DOHH2 (cell line): ENCODE measurements around the gene COL5A3.

Experiments
- H3F3A ChIP-seq: fragments of 200-600 bp; sonication (generic), shearing (Covaris generic); 2 replicates; pipeline ENCODE4 v1.6.0; 2016; ENCODE audit warnings: antibody characterized with exemption, mild to moderate bottlenecking; ENCODE audit not compliant: control insufficient read depth, insufficient read depth
- H3K27ac ChIP-seq: fragments of 200-600 bp; sonication (generic); 2 replicates; pipeline ENCODE4 v1.5.1; 2014; ENCODE audit warnings: low read depth, mild to moderate bottlenecking, low read length, moderate library complexity
- H3K27me3 ChIP-seq: fragments of 200-600 bp; sonication (generic); 2 replicates; pipeline ENCODE4 v1.6.1; 2014; ENCODE audit warnings: mild to moderate bottlenecking, low read length, mixed read lengths; ENCODE audit not compliant: control insufficient read depth
- H3K36me3 ChIP-seq: fragments of 200-600 bp; sonication (generic); 2 replicates; pipeline ENCODE4 v1.6.1; 2014; ENCODE audit warnings: mild to moderate bottlenecking, low read length, moderate library complexity, mixed read lengths; ENCODE audit not compliant: control insufficient read depth
- H3K4me1 ChIP-seq: fragments of 200-600 bp; sonication (generic); 2 replicates; pipeline ENCODE4 v1.6.1; 2014; ENCODE audit warnings: mild to moderate bottlenecking, low read length, mixed read lengths; ENCODE audit not compliant: control insufficient read depth
- H3K4me2 ChIP-seq: fragments of 200-600 bp; sonication (generic); 2 replicates; pipeline ENCODE4 v1.6.0; 2014; ENCODE audit warnings: mild to moderate bottlenecking, low read length, moderate library complexity
- H3K4me3 ChIP-seq: fragments of 200-600 bp; sonication (generic); 2 replicates; pipeline ENCODE4 v1.5.1; 2014; ENCODE audit warnings: mild to moderate bottlenecking, low read length, mixed read lengths
- H3K79me2 ChIP-seq: fragments of 200-600 bp; sonication (generic); 2 replicates; pipeline ENCODE4 v1.6.1; 2014; ENCODE audit warnings: mild to moderate bottlenecking, low read length, mixed read lengths; ENCODE audit not compliant: control insufficient read depth
- H3K9me2 ChIP-seq: fragments of 200-600 bp; sonication (generic); replicated peaks from 2 replicates; pipeline ENCODE4 v1.6.1; 2014; ENCODE audit warnings: mild to moderate bottlenecking, low read length, mixed read lengths; ENCODE audit not compliant: control insufficient read depth
- H3K9me3 ChIP-seq: fragments of 200-600 bp; sonication (generic); 2 replicates; pipeline ENCODE4 v1.6.1; 2014; ENCODE audit warnings: antibody characterized with exemption, low read length, mixed read lengths; ENCODE audit not compliant: control insufficient read depth, insufficient read depth
- H4K20me1 ChIP-seq: fragments of 200-600 bp; sonication (generic); 2 replicates; pipeline ENCODE4 v1.6.0; 2014; ENCODE audit warnings: low read depth, mild to moderate bottlenecking, antibody characterized with exemption, low read length, moderate library complexity; ENCODE audit not compliant: control insufficient read depth, insufficient read depth
- CTCF ChIP-seq: fragments of 200-600 bp; sonication (generic); IDR thresholded peaks from one replicate; pipeline ENCODE4 v1.5.1; 2014; ENCODE audit warnings: antibody characterized with exemption, mild to moderate bottlenecking, low read depth, low read length; ENCODE audit not compliant: poor library complexity, severe bottlenecking
- EZH2phosphoT487 ChIP-seq: fragments of 200-600 bp; sonication (generic); IDR thresholded peaks from 2 replicates; pipeline ENCODE4 v1.6.1; 2017; ENCODE audit warnings: borderline replicate concordance, mild to moderate bottlenecking, antibody characterized with exemption, low read length, moderate library complexity, mixed read lengths

Gene COL5A3

GRCh38 chr19:10006752-10007323, 3.5 kb downstream of the COL5A3 start:
- no peak overlapping the region for H3K27ac ChIP-seq
- no peaks in the 10 kb centered on the region for H3K9me2 ChIP-seq
- H3F3A ChIP-seq, result no peaks in the 10 kb centered on the region
- H3K4me1 ChIP-seq, result peaks cover 5% of the 10 kb centered on the region
- H3K4me2 ChIP-seq, result no peak overlapping the region
- TF ChIP-seq CTCF (no peak), EZH2phosphoT487 (no peak)
- no peaks in the 10 kb centered on the region for H4K20me1 ChIP-seq
- peaks cover 7% of the 10 kb centered on the region; the same call in 1 of the 2 replicates for H3K27me3 ChIP-seq
- H3K79me2 ChIP-seq, result no peaks in the 10 kb centered on the region
- no peak overlapping the region for H3K4me3 ChIP-seq
- no peaks in the 10 kb centered on the region for H3K9me3 ChIP-seq
- no peaks in the 10 kb centered on the region for H3K36me3 ChIP-seq

- Histone ChIP-seq H3K4me1 (peaks cover 5% of the 10 kb centered on the region), H3K4me2 (no peak overlapping the region), H4K20me1 (no peaks in the 10 kb centered on the region), H3K27ac (no peak overlapping the region), H3F3A (no peaks in the 10 kb centered on the region), H3K36me3 (no peaks in the 10 kb centered on the region), H3K79me2 (no peaks in the 10 kb centered on the region), H3K4me3 (no peak overlapping the region), H3K9me3 (no peaks in the 10 kb centered on the region), H3K9me2 (no peaks in the 10 kb centered on the region), H3K27me3 (peaks cover 7% of the 10 kb centered on the region; the same call in 1 of the 2 replicates)
- TF ChIP-seq EZH2phosphoT487, result no peak
Measured at GRCh38 chr19:10006335-10006708, 4.0 kb downstream of the COL5A3 start.

- no peaks in the 10 kb centered on the region for H3K36me3 ChIP-seq
- H4K20me1 ChIP-seq, result no peaks in the 10 kb centered on the region
- TF ChIP-seq EZH2phosphoT487 (no peak), CTCF (no peak)
- H3K27ac ChIP-seq, result no peak overlapping the region
- peaks cover 5% of the 10 kb centered on the region for H3K4me1 ChIP-seq
- no peaks in the 10 kb centered on the region for H3K9me3 ChIP-seq
- H3K4me2 ChIP-seq, result no peak overlapping the region
- H3K9me2 ChIP-seq, result no peaks in the 10 kb centered on the region
- H3K79me2 ChIP-seq, result no peaks in the 10 kb centered on the region
- H3F3A ChIP-seq, result no peaks in the 10 kb centered on the region
- no peak overlapping the region for H3K4me3 ChIP-seq
- peaks cover 7% of the 10 kb centered on the region; the same call in 1 of the 2 replicates for H3K27me3 ChIP-seq
Measured at GRCh38 chr19:10005632-10006334, 4.5 kb downstream of the COL5A3 start.

- Histone ChIP-seq H3K4me1 (peaks cover 5% of the 10 kb centered on the region), H3K9me2 (no peaks in the 10 kb centered on the region), H3F3A (no peaks in the 10 kb centered on the region), H3K36me3 (no peaks in the 10 kb centered on the region), H4K20me1 (no peaks in the 10 kb centered on the region), H3K79me2 (no peaks in the 10 kb centered on the region), H3K9me3 (no peaks in the 10 kb centered on the region), H3K27ac (no peak overlapping the region), H3K27me3 (peaks cover 7% of the 10 kb centered on the region; the same call in 1 of the 2 replicates), H3K4me3 (no peak overlapping the region), H3K4me2 (no peak overlapping the region)
- no peak for TF ChIP-seq EZH2phosphoT487
- TF ChIP-seq CTCF, result no peak
Measured at GRCh38 chr19:10004617-10005016, 5.7 kb downstream of the COL5A3 start.
